Stimulated activated CD8-positive, alpha-beta memory T cell treated with anti-CD3 and anti-CD28 coated beads, Interleukin-4, amount 100 ng/mL, for 48 hours (primary cell): ENCODE results near the gene RUFY3.
"Not testable (repeated sequence)": the region's sequence is repeated elsewhere in the genome, so short reads cannot be mapped to it uniquely, and the experiment has no call there.

Experiments
- DNase-seq: peaks from one replicate; pipeline ENCODE4 v3.0.0-alpha.2; 2020

RUFY3 gene

GRCh38 chr4:70788733-70789132 lies 67.0 kb downstream of the RUFY3 start:
- DNase-seq, result no peak

GRCh38 chr4:70793626-70794025 lies 71.9 kb downstream of the RUFY3 start:
- no peak for DNase-seq

DNA sequence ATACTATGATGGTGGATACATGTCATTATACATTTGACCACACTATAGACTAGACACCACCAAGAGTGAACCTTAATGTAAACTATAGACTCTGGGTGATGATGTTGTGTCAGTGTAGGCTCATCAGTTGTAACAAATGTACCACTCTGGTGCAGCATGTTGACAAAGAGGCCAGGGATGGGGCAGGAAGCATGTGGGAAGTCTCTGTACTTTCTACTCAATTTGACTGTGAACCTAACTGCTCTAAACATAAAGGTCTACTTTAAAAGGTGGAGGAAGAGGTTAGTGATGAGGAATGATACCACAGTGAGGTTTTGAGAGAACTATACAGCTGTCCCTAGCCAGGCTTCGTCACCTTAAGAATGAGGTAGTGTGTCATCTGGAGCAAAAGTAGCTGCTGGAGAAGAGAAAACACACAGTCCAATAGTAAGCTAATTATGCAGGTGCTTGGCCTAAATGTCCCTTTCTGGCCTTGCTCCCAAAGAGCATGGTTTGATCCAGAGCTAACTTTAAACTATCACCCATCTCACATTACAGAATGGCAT lies 79.6 kb downstream of the RUFY3 start:
- peak; percentile 26 for DNase-seq

DNA sequence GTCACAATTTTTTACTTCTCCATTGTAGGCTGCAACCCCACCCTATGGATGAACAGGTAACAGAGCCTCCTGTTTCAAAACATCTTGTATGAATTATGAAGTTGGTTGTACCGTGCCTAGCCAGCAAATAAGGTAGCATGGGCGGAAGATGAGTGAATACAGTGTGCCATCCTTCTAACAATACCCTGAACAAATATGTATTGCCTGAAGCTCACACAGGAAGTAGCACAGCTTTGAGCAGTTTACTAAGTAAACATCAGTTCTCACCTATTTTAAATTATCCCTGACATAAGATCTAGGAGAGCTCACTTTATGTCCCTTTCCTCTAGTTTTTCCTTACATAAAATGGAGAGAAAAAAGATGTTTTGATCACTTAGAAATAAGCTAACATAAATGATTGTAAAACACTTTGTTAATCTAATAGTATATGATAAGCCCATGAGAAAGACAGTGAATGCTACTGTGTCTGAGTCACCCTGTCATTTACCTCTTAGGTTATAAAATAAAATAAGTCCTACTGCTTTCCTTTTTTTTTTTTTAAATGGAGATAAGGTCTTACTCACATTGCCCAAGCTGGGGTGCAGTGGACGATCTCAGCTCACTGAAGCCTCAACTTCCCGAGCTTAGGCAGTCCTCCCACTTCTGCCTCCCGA lies 81.3 kb downstream of the RUFY3 start:
- no peak for DNase-seq

DNA sequence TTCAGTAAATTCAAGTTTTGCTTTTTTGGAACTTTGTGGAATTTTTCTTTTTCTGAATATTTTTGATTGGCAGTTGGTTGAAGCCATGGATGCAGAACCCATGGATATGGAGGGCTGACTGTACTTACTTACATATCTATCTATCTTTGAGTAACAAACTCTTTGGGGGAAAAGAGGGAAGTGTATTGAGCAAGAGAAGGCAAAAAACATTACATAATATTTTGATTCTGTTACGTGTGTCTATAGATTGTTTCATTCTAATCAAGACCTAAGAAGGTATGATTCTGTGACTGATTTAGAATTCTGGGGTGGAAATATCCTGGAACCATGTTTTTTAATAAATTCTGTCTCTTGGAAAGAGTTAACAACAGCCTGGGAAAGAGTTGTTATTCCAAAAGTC lies 86.4 kb downstream of the RUFY3 start:
- no peak for DNase-seq

DNA sequence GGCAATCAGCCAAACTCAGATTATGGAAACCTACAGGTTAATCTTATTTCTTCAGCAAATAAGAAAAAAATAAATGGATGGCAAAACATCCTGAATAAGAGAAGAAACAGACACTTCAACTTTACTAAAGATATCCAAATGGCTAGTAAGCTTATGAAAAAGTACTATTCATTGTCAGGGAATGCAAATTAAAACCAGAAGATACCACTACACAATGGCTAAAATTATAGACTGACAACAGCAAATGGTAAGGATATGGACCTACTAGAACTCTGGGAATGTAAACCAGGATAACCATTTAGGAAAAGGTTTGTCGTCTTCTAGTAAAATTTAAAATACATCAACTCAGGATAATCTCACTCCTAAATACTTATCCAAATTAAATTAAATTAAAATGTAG lies 93.6 kb downstream of the RUFY3 start:
- no peak for DNase-seq

DNA sequence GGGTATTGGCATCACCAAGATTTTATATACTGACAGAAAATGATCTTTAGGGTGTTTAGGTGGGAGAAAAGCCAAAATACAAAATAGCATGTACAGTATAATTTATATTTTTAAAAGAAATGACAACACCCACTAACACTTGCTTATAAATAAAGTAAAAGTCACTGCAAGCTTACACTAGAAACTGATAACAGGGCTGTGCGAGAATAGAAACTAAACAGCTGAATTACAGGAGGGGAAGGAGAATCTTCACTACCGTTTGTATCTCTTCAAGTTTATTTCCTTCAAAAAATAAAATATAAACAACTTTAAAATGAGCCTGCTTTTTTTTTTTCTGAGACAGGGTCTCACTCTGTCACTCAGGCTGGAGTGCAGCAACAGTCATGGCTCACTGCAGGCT lies 95.1 kb downstream of the RUFY3 start:
- DNase-seq, result no peak

DNA sequence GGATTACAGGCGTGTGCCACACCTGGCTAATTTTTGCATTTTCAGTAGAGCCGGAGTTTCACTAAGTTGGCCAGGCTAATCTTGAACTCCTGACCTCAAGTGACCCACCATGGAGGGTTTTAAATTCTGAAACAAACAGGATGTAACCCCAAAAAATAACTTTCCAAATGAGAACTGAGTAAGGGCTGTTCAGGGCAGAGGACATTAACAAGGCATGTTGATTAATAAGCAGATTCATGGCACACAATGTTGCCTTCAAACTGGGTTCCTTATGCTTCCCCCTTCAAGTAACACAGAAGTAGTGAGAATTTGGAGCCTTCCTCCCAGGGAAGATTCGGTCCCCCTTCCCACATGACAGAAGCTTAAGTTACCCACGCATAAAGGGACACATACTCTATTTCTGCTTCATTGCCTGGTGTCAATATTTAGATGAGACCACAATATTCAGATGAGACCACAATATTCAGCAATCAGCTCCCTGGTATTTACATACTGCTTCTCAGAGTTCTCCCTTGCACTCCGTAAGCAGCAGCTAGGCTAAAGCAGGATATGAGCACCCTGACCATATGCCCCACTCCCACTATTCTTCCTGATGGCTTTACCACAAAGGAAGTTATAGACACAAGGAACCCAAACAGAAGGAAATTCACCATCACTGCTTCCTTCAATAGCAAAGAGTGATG lies 96.5 kb downstream of the RUFY3 start:
- DNase-seq, result no peak

DNA sequence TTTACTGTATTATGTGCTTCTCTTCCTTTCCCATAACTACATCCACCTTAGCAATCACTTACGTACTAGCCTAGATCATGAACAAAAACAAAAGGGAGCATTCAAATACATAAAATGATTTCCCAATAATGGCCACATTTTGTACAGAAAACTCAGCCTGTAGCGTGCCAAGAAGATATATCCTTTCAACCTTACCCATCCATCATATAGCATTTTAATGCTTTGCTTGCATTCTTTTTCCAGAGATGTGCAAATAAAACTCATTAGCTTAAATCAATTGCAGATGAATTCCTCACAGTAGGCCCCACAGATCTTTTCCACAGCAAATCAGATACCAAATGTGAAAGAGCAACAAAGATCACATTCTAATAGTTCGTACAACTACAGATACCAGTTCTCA lies 97.2 kb downstream of the RUFY3 start:
- no peak for DNase-seq

DNA sequence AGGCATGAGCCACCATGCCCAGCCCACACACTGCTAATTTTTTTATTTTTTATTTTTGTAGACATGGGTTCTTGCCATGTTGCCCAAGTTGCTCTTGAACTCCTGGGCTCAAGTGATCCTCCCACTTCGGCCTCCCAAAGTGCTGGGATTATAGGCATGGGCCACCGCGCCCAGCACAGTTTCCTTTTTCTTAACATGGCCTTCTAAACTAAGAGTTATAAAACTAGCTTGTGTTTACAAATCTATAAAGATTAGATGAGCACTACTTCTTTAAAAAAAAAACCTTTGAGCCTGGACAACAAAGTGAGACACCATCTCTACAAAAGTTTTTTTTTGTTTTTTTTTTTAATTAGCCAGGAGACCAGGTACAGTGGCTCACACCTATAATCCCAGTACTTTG lies 107.3 kb downstream of the RUFY3 start:
- DNase-seq, result no peak

DNA sequence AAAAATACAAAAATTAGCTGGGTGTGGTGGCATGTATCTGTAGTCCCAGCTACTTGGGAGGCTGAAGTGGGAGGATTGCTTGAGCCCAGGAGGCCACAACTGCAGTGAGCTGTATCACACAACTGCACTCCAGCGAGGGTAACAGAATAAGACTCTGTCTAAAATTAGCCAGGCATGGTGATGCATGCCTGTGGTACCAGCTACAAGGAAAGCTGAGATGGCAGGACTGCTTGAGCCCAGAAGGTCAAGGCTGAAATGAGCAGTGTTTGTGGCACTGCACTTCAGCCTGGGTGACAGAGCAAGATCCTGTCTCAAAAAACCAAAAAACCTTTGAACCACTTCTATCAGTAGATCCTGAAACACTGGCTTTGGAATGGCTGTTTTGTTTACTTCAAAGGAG lies 107.7 kb downstream of the RUFY3 start:
- no peak for DNase-seq

GRCh38 chr4:70830054-70830453 lies 108.3 kb downstream of the RUFY3 start:
- DNase-seq, result no peak

DNA sequence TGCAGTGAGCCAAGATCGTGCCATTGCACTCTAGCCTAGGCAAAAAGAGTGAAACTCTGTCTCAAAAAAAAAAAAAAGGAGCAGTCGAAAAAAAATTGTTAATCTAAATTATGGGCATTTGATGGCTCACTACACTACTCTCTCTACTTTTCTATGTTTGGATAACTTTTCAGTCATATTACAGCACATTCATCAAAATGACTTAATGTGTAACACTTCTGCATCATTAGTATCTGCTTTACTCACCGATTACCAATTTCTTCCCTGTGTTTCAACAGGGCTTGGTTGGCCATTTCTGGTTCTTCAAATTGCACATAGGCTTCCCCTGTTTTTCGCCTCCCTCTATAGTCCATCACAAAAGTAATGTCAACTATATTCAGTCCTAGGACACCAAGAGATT lies 109.5 kb downstream of the RUFY3 start:
- no peak for DNase-seq

GRCh38 chr4:70833675-70834074 lies 111.9 kb downstream of the RUFY3 start:
- DNase-seq, result no peak

DNA sequence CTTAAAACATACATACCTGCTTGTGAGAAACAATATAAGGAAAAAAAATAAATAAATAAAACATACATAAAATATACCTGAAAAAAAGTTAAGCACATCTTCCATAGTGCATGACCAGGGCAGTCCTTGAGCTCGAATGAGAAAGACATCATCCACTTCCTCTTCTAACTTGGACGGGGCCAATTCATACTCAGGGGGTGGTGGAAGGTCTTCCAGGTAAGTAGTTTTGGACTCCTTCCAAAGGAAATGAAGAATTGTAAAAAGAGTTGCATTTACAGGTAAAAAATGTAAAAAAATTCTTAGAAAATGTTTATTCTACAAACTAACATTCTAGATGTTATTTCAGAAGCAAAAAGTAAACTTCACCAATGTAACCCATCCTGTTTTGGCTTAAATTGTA lies 114.3 kb downstream of the RUFY3 start:
- DNase-seq, result no peak

DNA sequence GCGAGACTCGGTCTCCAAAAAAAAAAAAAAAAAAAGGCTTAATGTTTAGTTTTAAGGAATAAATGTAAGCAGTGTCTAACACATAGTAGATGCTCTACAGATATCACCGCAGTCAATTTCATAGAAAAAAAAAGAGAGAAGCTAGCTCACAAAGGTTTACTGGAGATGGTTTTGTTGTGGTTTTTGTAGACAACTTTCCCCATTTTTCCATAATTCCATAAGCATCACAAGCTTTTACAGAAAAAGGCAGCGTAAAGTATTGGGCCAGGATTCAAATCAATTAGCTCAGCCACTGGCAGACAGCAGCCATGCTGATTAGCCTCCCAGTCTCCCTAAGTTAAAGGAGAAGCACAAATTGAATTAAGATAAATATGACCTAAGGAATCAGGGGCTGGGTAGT lies 116.4 kb downstream of the RUFY3 start:
- DNase-seq, result no peak

DNA sequence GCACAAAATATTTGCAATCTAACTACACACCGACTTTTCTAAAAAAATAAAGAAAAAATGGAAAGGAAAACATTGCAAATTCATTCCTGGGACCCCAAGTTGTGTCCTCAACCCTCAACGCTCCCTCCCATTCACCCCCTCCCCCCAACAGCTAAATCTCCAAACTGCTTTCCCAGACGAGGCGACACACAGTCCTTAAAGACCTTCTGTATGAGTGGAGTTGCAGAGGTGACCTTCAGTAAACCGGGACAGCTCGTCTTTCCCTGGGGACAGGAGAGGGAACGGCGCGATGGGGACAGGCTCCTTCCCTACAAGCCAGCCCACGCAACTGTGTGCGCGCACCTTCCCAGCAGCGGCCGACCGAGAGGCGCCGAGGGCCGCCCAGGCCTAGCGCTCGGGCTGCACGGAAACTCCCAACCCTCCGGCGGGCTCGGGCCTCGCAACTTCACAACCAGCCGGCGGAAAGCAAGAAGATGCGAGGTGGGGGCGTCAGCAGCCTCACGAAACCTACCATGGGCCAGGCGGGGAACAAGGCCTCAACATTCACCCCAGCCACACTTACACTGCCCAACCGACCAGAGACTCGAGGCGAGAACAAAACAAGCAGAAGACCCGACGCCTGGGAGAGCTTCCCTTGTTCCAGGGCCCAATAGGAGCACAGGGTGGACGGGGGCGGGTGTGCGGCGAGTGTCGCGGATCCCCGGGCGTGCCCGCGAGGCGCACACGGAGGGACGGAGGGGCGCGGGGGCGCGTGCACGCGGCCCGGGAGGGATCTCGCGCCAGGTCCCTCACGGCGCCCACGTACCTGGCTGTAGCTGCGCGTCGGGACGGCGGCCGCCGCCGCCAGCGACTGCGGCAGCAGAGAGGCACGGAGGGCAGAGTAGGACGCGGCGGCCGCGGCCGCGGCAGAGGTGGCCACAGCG lies 117.2 kb downstream of the RUFY3 start:
- peak; percentile 72 for DNase-seq

- DNase-seq, result peak; percentile 94
These were observed 117.9 kb downstream of the RUFY3 start, which contains the start of gene GRSF1 for GRCh38 chr4:70839589-70840093. TSS of gene GRSF1 (minus strand) at chr4:70839890. CDS start at chr4:70839827, 63 bp downstream.

- peak; percentile 79 for DNase-seq
These were observed 118.4 kb downstream of the RUFY3 start for GRCh38 chr4:70840137-70840536.

DNA sequence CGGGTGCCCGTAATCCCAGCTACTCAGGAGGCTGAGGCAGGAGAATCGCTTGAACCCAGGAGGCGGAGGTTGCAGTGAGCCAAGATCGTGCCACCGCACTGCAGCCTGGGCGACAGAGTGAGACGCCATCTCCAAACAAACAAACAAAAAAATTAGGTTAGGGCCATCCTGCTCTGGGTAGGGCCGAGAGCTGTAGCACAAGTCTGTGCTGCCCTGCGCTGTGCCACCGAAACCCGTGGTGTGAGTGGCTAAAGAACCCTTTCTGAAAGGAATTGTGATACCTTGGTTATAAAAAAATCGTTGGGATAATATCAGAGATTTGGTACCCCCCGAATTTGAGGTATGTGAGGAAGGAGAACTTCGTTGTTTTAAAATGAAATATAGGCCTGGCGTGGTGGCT lies 118.9 kb downstream of the RUFY3 start:
- not testable (repeated sequence) for DNase-seq

DNA sequence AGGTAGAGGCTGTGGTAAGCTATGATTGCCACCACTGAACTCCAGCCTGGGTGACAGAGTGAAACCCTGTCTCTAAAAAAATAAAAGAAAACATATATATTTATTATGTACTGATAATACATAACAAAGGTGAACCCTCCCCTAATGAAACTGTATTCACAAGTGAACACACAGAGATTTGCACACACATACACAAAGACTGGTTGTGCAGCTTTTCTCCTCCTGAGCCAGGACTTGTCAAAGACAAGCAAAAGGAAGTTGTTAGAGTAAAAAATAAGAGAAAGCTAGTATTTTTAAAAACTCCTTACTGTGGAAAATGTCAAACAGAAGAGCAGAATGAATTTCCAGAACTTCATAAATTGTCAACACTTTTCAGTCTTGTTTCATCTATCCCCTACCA lies 119.4 kb downstream of the RUFY3 start:
- no peak for DNase-seq

GRCh38 chr4:70841951-70842350 lies 120.2 kb downstream of the RUFY3 start:
- DNase-seq, result no peak

GRCh38 chr4:70842761-70843435 lies 121.1 kb downstream of the RUFY3 start:
- DNase-seq, result no peak
